HUES48 (cell line): ENCODE data around the gene DGCR8.

Experiments used
- H3K27ac ChIP-seq: one replicate; pipeline ENCODE4 v1.7.0; 2013; ENCODE audit warnings: low read depth, low read length, inconsistent platforms
- H3K27me3 ChIP-seq: 2 replicates; pipeline ENCODE4 v1.6.1; 2013; ENCODE audit warnings: mild to moderate bottlenecking, low read length; ENCODE audit not compliant: control insufficient read depth, insufficient read depth
- H3K36me3 ChIP-seq: 2 replicates; pipeline ENCODE4 v1.6.1; 2013; ENCODE audit warnings: low read length; ENCODE audit not compliant: control insufficient read depth, insufficient read depth
- H3K4me1 ChIP-seq: 2 replicates; pipeline ENCODE4 v1.6.1; 2013; ENCODE audit warnings: mild to moderate bottlenecking, low read length; ENCODE audit not compliant: control insufficient read depth, insufficient read depth
- H3K4me3 ChIP-seq: 2 replicates; pipeline ENCODE4 v1.5.1; 2013; ENCODE audit warnings: mild to moderate bottlenecking, low read depth, low read length
- H3K9ac ChIP-seq: 2 replicates; pipeline ENCODE4 v1.6.1; 2013; ENCODE audit warnings: mild to moderate bottlenecking, low read depth, low read length, moderate library complexity
- H3K9me3 ChIP-seq: 2 replicates; pipeline ENCODE4 v1.6.1; 2013; ENCODE audit warnings: low read length; ENCODE audit not compliant: control insufficient read depth, insufficient read depth

The DGCR8 gene

GRCh38 chr22:20039683-20040325, 40.2 kb upstream of the DGCR8 start:
- H3K9me3 ChIP-seq, result no peaks in the 10 kb centered on the region
- no peaks in the 10 kb centered on the region for H3K4me1 ChIP-seq
- no peaks in the 10 kb centered on the region for H3K27me3 ChIP-seq
- no peaks in the 10 kb centered on the region; the same call in 1 of the 2 replicates for H3K36me3 ChIP-seq
- H3K27ac ChIP-seq, result no peak overlapping the region
- H3K4me3 ChIP-seq, result no peak overlapping the region
- no peak overlapping the region for H3K9ac ChIP-seq

GRCh38 chr22:20040327-20041200, 39.5 kb upstream of the DGCR8 start:
- no peaks in the 10 kb centered on the region; the same call in 1 of the 2 replicates for H3K36me3 ChIP-seq
- H3K4me1 ChIP-seq, result no peaks in the 10 kb centered on the region
- no peak overlapping the region for H3K4me3 ChIP-seq
- H3K27ac ChIP-seq, result no peak overlapping the region
- H3K9me3 ChIP-seq, result no peaks in the 10 kb centered on the region
- H3K9ac ChIP-seq, result no peak overlapping the region
- H3K27me3 ChIP-seq, result no peaks in the 10 kb centered on the region

GRCh38 chr22:20043057-20043996, 36.7 kb upstream of the DGCR8 start:
- H3K36me3 ChIP-seq, result no peaks in the 10 kb centered on the region
- H3K27me3 ChIP-seq, result no peaks in the 10 kb centered on the region
- no peaks in the 10 kb centered on the region for H3K9me3 ChIP-seq
- no peak overlapping the region for H3K27ac ChIP-seq
- no peak overlapping the region for H3K9ac ChIP-seq
- no peaks in the 10 kb centered on the region for H3K4me1 ChIP-seq
- H3K4me3 ChIP-seq, result no peak overlapping the region

- H3K9ac ChIP-seq, result no peak overlapping the region
- H3K36me3 ChIP-seq, result no peaks in the 10 kb centered on the region
- no peak overlapping the region for H3K4me3 ChIP-seq
- no peaks in the 10 kb centered on the region; the same call in 1 of the 2 replicates for H3K9me3 ChIP-seq
- H3K27ac ChIP-seq, result no peak overlapping the region
- no peaks in the 10 kb centered on the region for H3K4me1 ChIP-seq
- H3K27me3 ChIP-seq, result no peaks in the 10 kb centered on the region
Measured at GRCh38 chr22:20043997-20044342, 36.1 kb upstream of the DGCR8 start.

- Histone ChIP-seq H3K4me1 (no peaks in the 10 kb centered on the region), H3K27ac (no peak overlapping the region), H3K27me3 (no peaks in the 10 kb centered on the region), H3K4me3 (no peak overlapping the region), H3K9me3 (no peaks in the 10 kb centered on the region; the same call in 1 of the 2 replicates), H3K9ac (no peak overlapping the region), H3K36me3 (no peaks in the 10 kb centered on the region)
Measured at GRCh38 chr22:20044495-20045151, 35.4 kb upstream of the DGCR8 start.

GRCh38 chr22:20046730-20047129, 33.3 kb upstream of the DGCR8 start:
- Histone ChIP-seq H3K27ac (no peak overlapping the region), H3K9ac (no peak overlapping the region), H3K4me1 (no peaks in the 10 kb centered on the region), H3K36me3 (no peaks in the 10 kb centered on the region), H3K27me3 (no peaks in the 10 kb centered on the region), H3K9me3 (no peaks in the 10 kb centered on the region; the same call in 1 of the 2 replicates), H3K4me3 (no peak overlapping the region)

- Histone ChIP-seq H3K9me3 (no peaks in the 10 kb centered on the region; the same call in 1 of the 2 replicates), H3K27me3 (no peaks in the 10 kb centered on the region), H3K27ac (no peak overlapping the region), H3K4me3 (no peak overlapping the region), H3K36me3 (0 out of 2 replicates have a peak, but pooled peaks cover 4% of the 10 kb centered on the region), H3K4me1 (no peaks in the 10 kb centered on the region), H3K9ac (no peak overlapping the region)
Measured at GRCh38 chr22:20051927-20052308, 28.1 kb upstream of the DGCR8 start.

- Histone ChIP-seq H3K4me1 (no peaks in the 10 kb centered on the region), H3K9me3 (no peaks in the 10 kb centered on the region; the same call in 1 of the 2 replicates), H3K27me3 (no peaks in the 10 kb centered on the region), H3K9ac (no peak overlapping the region), H3K4me3 (no peak overlapping the region), H3K27ac (no peak overlapping the region), H3K36me3 (0 out of 2 replicates have a peak, but pooled peaks cover 4% of the 10 kb centered on the region)
Measured at GRCh38 chr22:20052309-20053259, 27.5 kb upstream of the DGCR8 start.

- no peak overlapping the region for H3K27ac ChIP-seq
- no peak overlapping the region for H3K4me3 ChIP-seq
- no peak overlapping the region for H3K9ac ChIP-seq
Measured at GRCh38 chr22:20053407-20054033, 26.5 kb upstream of the DGCR8 start.

More at GRCh38 chr22:20053407-20054033, 26.5 kb upstream of the DGCR8 start:
- Histone ChIP-seq H3K27me3 (no peaks in the 10 kb centered on the region), H3K36me3 (0 out of 2 replicates have a peak, but pooled peaks cover 4% of the 10 kb centered on the region), H3K4me1 (no peaks in the 10 kb centered on the region), H3K9me3 (no peaks in the 10 kb centered on the region; the same call in 1 of the 2 replicates)
